SU-DHL-6 (cell line): ENCODE results near the gene ROR1.

ENCODE experiments used
- H2AFZ ChIP-seq: fragments of 200-600 bp; sonication (generic); 2 replicates; pipeline ENCODE4 v1.6.1; 2014; ENCODE audit warnings: low read depth, mild to moderate bottlenecking, moderate library complexity, mixed read lengths, antibody characterized with exemption, low read length; ENCODE audit not compliant: severe bottlenecking
- H3F3A ChIP-seq: fragments of 200-600 bp; shearing (Covaris generic); 2 replicates; pipeline ENCODE4 v1.6.0; 2016; ENCODE audit warnings: antibody characterized with exemption, mild to moderate bottlenecking; ENCODE audit not compliant: insufficient read depth
- H3K27ac ChIP-seq: fragments of 200-600 bp; sonication (generic); 2 replicates; pipeline ENCODE4 v1.5.1; 2016; ENCODE audit warnings: low read depth, mild to moderate bottlenecking, low read length, moderate library complexity, mixed read lengths
- H3K27me3 ChIP-seq: fragments of 200-600 bp; sonication (generic), shearing (Covaris generic); 2 replicates; pipeline ENCODE4 v1.6.0; 2014; ENCODE audit warnings: mild to moderate bottlenecking, low read length
- H3K36me3 ChIP-seq: fragments of 200-600 bp; sonication (generic); 2 replicates; pipeline ENCODE4 v1.6.1; 2014; ENCODE audit warnings: mild to moderate bottlenecking, low read length, mixed read lengths
- H3K4me2 ChIP-seq: fragments of 300-600, 200-600 bp; shearing (Covaris generic), sonication (generic); 2 replicates; pipeline ENCODE4 v1.6.0; 2014; ENCODE audit warnings: low read length, low read depth, mild to moderate bottlenecking; ENCODE audit not compliant: poor library complexity, severe bottlenecking
- H3K4me3 ChIP-seq: fragments of 200-600 bp; sonication (generic); 2 replicates; pipeline ENCODE4 v1.5.1; 2014; ENCODE audit warnings: antibody characterized with exemption, low read length, mild to moderate bottlenecking, mixed read lengths; ENCODE audit not compliant: insufficient read depth, poor library complexity, severe bottlenecking
- H3K79me2 ChIP-seq: fragments of 200-600 bp; sonication (generic); 2 replicates; pipeline ENCODE4 v1.6.1; 2014; ENCODE audit warnings: mild to moderate bottlenecking, low read length, moderate library complexity; ENCODE audit not compliant: insufficient read depth
- H3K9ac ChIP-seq: fragments of 200-600 bp; sonication (generic); 2 replicates; pipeline ENCODE4 v1.7.0; 2014; ENCODE audit warnings: mild to moderate bottlenecking, low read length
- H3K9me2 ChIP-seq: fragments of 200-600 bp; sonication (generic); replicated peaks from 2 replicates; pipeline ENCODE4 v1.6.1; 2014; ENCODE audit warnings: low read length; ENCODE audit not compliant: insufficient read depth
- H3K9me3 ChIP-seq: fragments of 200-600 bp; sonication (generic); 2 replicates; pipeline ENCODE4 v1.6.1; 2014; ENCODE audit warnings: low read length, mixed read lengths; ENCODE audit not compliant: insufficient read depth
- H4K20me1 ChIP-seq: fragments of 200-600 bp; sonication (generic); 2 replicates; pipeline ENCODE4 v1.6.1; 2014; ENCODE audit warnings: low read depth, mild to moderate bottlenecking, antibody characterized with exemption, low read length, moderate library complexity, mixed read lengths
- CTCF ChIP-seq: fragments of 200-600 bp; sonication (generic); IDR thresholded peaks from one replicate; pipeline ENCODE4 v1.5.1; 2017; ENCODE audit warnings: antibody characterized with exemption, mild to moderate bottlenecking, low read length, moderate library complexity; ENCODE audit not compliant: insufficient read depth, poor library complexity, severe bottlenecking
- EZH2phosphoT487 ChIP-seq: fragments of 200-600 bp; sonication (generic), shearing (Covaris generic); conservative IDR thresholded peaks from 2 replicates; pipeline ENCODE4 v1.6.1; 2018; ENCODE audit warnings: mild to moderate bottlenecking, antibody characterized with exemption, low read length, moderate library complexity, mixed read lengths

Gene ROR1

GRCh38 chr1:63752176-63752575 lies 21.6 kb upstream of the ROR1 start:
- Histone ChIP-seq H3K9me2 (no peaks in the 10 kb centered on the region), H3K27ac (no peak overlapping the region), H3K36me3 (no peaks in the 10 kb centered on the region), H2AFZ (no peak overlapping the region), H3F3A (no peaks in the 10 kb centered on the region), H3K79me2 (no peaks in the 10 kb centered on the region), H4K20me1 (no peaks in the 10 kb centered on the region), H3K9ac (no peak overlapping the region), H3K27me3 (no peaks in the 10 kb centered on the region), H3K4me3 (no peak overlapping the region), H3K9me3 (no peaks in the 10 kb centered on the region), H3K4me2 (no peak overlapping the region)
- TF ChIP-seq EZH2phosphoT487 (no peak), CTCF (no peak)

GRCh38 chr1:63753591-63753990 lies 20.2 kb upstream of the ROR1 start:
- no peak overlapping the region for H3K9ac ChIP-seq
- no peaks in the 10 kb centered on the region for H3K79me2 ChIP-seq
- H3K9me3 ChIP-seq, result no peaks in the 10 kb centered on the region
- no peaks in the 10 kb centered on the region for H3F3A ChIP-seq
- no peak for TF ChIP-seq EZH2phosphoT487
- TF ChIP-seq CTCF, result no peak
- H3K9me2 ChIP-seq, result no peaks in the 10 kb centered on the region
- no peak overlapping the region for H2AFZ ChIP-seq
- no peak overlapping the region for H3K4me3 ChIP-seq
- H3K36me3 ChIP-seq, result no peaks in the 10 kb centered on the region
- no peaks in the 10 kb centered on the region for H4K20me1 ChIP-seq
- H3K27ac ChIP-seq, result no peak overlapping the region
- no peaks in the 10 kb centered on the region for H3K27me3 ChIP-seq
- H3K4me2 ChIP-seq, result no peak overlapping the region

DNA sequence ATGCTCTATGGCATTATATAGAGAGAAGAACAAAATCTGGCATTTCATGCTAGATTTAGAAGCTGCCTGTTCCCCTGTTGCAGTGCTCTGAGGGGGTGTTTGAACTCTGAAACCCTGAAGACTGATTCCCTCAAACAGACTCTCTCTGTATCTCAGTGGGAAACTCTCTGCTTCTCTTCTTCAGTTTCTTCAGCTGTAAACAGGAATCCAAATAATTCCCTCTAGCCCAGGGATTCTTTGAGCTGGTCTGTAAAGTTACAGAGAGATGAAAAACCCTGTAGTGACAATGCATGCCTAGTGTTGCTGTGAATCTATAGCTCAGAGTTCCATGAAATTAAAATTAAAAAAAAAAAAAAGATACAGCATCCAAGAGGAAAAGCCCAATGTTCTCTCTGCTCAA lies 17.0 kb upstream of the ROR1 start:
- Histone ChIP-seq H3K9me3 (no peaks in the 10 kb centered on the region), H3K9ac (no peak overlapping the region), H2AFZ (no peak overlapping the region), H3K4me3 (no peak overlapping the region), H3K27me3 (no peaks in the 10 kb centered on the region), H3K9me2 (no peaks in the 10 kb centered on the region), H3K27ac (no peak overlapping the region), H4K20me1 (no peaks in the 10 kb centered on the region), H3K36me3 (no peaks in the 10 kb centered on the region), H3K79me2 (no peaks in the 10 kb centered on the region), H3F3A (no peaks in the 10 kb centered on the region), H3K4me2 (no peak overlapping the region)
- TF ChIP-seq CTCF, result no peak
- TF ChIP-seq EZH2phosphoT487, result no peak

DNA sequence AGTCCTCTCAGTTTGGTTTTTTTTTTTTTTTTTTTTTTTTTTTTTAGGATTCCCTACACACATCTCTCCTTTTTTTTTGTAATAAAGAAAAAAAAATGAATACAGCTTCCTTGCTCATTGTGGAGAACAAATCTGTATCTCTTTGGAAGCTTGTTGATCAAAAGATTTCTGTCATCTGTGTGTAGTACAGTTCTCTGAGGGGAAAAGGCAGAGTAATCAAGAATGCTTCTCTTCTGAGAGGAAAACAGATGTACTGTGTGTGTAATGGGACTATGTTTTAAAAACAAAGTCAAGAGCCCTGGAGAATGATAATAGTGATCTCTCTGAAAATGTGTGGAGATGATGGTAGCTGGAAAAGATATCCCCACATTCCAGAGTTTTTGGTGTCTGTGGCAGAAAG lies 16.5 kb upstream of the ROR1 start:
- Histone ChIP-seq H3K27ac (no peak overlapping the region), H3K27me3 (no peaks in the 10 kb centered on the region), H3K79me2 (no peaks in the 10 kb centered on the region), H3K9me2 (no peaks in the 10 kb centered on the region), H3K36me3 (no peaks in the 10 kb centered on the region), H3K4me3 (no peak overlapping the region), H3K4me2 (no peak overlapping the region), H3F3A (no peaks in the 10 kb centered on the region), H2AFZ (no peak overlapping the region), H4K20me1 (no peaks in the 10 kb centered on the region), H3K9ac (no peak overlapping the region), H3K9me3 (no peaks in the 10 kb centered on the region)
- TF ChIP-seq CTCF, result no peak
